Activated CD4-positive, alpha-beta T cell treated with anti-CD3 and anti-CD28 coated beads, Interleukin-2, amount 10 ng/mL, durations not matched to agents 24 days and 14 days (primary cell): ENCODE results near the gene CCZ1. TPM values are rescaled to one million over a fixed set of nuclear protein-coding genes. Genes with fewer than 3 reads are reported as not detected.
A peak's percentile ranks its signal among the peaks of the same experiment; 100 is the strongest.
"Not testable (repeated sequence)": the region's sequence is repeated elsewhere in the genome, so short reads cannot be mapped to it uniquely, and the experiment has no call there.

Experiments
- DNase-seq: peaks from one replicate; pipeline ENCODE4 v3.0.0; 2022
- H3K27ac Mint-ChIP-seq: one replicate; pipeline ENCODE4 v1.8.0; 2022; ENCODE audit warnings: mild to moderate bottlenecking, mixed read lengths
- H3K27me3 Mint-ChIP-seq: one replicate; pipeline ENCODE4 v1.8.0; 2022; ENCODE audit warnings: mixed read lengths
- H3K36me3 Mint-ChIP-seq: one replicate; pipeline ENCODE4 v1.8.0; 2022; ENCODE audit warnings: low read depth, mild to moderate bottlenecking, mixed read lengths
- H3K4me1 Mint-ChIP-seq: one replicate; pipeline ENCODE4 v1.8.0; 2021; ENCODE audit warnings: mixed read lengths
- H3K4me3 Mint-ChIP-seq: one replicate; pipeline ENCODE4 v1.8.0; 2022; ENCODE audit warnings: mild to moderate bottlenecking, moderate library complexity, mixed read lengths
- H3K9me3 Mint-ChIP-seq: one replicate; pipeline ENCODE4 v1.8.0; 2021; ENCODE audit warnings: mixed read lengths
- intact Hi-C: fragments of 100-400 bp; cut with micrococcal nuclease; formaldehyde crosslinking; loops from one replicate; pipeline ENCODE4 v1.15.1; 2023
- total RNA-seq: library from RNA; stranded (reverse); gene quantifications from 2 replicates; pipeline ENCODE4 v1.2.3, GENCODE V29; 2022

CCZ1 gene
- total RNA-seq = 108 and 124 TPM in 2 replicates

DNA sequence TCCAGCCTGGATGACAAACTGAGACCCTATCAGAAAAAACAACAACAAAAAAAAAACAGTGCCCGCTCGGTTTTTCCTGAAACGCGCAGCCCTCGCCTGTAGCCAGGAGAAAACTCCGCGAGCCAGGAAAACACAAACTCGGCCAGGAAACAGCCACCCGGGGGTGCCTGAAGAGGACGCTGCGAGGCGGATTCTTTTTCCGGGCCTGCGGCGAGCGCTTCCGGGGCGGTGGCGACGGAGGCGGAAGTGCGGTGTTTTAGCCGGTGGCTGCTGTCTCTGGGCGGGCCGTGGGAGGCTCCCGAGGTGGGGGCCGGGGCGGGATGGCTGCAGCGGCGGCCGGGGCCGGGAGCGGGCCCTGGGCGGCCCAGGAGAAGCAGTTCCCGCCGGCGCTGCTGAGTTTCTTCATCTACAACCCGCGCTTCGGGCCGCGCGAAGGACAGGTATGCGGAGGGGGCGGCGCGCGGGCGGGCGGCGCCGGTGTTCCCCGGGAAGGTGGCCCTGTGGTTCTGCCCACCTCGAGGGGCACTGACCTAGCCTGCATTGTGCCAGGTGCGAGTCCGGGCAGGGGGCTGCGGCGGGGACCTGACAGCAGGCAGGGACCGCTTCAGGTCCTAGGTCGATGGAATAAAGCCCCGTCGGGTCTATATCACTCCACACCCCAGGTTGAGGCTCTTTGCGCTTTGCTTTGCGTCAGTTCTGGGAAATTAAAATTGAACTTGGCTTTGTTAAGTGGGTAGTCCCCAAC, at the start of gene CCZ1:
TSS of gene CCZ1 (plus strand) at position 254 of the 745 bp plus-strand sequence. CDS start at position 321, 67 bp downstream.
- intact Hi-C loops, H3K27me3 Mint-ChIP-seq, H3K9me3 Mint-ChIP-seq, H3K4me1 Mint-ChIP-seq, H3K36me3 Mint-ChIP-seq: not testable (repeated sequence)
- H3K4me3 Mint-ChIP-seq = peak within 1 kb of the TSS; percentile 84
- peak; percentile 86 for DNase-seq
- peak within 1 kb of the TSS; percentile 82 for H3K27ac Mint-ChIP-seq

GRCh38 chr7:5850944-5851343, 47.6 kb upstream of the CCZ1 start:
- intact Hi-C loops = no loop called here
- Mint-ChIP-seq H3K27me3 (no peaks in the 10 kb centered on the region), H3K4me1 (no peaks in the 10 kb centered on the region), H3K27ac (no peak overlapping the region), H3K36me3 (no peaks in the 10 kb centered on the region), H3K4me3 (no peak overlapping the region), H3K9me3 (no peaks in the 10 kb centered on the region)
- no peak for DNase-seq

GRCh38 chr7:5854738-5855137, 43.8 kb upstream of the CCZ1 start:
- no peak overlapping the region for H3K4me3 Mint-ChIP-seq
- intact Hi-C loops = no loop called here
- H3K27me3 Mint-ChIP-seq = no peaks in the 10 kb centered on the region
- DNase-seq = no peak
- no peaks in the 10 kb centered on the region for H3K36me3 Mint-ChIP-seq
- H3K9me3 Mint-ChIP-seq = no peaks in the 10 kb centered on the region
- peaks cover 5% of the 10 kb centered on the region for H3K4me1 Mint-ChIP-seq
- no peak overlapping the region for H3K27ac Mint-ChIP-seq

- H3K9me3 Mint-ChIP-seq, H3K27me3 Mint-ChIP-seq, H3K36me3 Mint-ChIP-seq, H3K4me3 Mint-ChIP-seq, intact Hi-C loops, DNase-seq, H3K27ac Mint-ChIP-seq, H3K4me1 Mint-ChIP-seq: not testable (repeated sequence)
These were observed 41.4 kb upstream of the CCZ1 start for GRCh38 chr7:5857041-5857575.

DNA sequence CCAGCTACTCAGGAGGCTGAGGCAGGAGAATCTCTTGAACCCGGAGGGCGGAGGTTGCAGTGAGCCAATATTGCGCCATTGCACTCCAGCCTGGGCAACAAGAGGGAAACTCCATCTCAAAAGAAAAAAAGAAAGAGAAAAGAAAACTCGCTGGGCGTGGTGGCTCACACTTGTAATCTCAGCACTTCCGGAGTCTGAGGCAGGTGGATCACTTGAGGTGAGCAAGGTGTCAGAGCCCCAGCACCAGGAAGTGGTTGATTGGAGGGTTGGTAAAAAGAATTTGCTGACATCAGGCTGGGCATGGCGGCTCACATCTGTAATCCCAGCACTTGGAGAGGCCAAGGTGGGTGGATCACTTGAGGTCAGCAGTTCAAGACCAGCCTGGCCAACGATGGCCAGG, 40.0 kb upstream of the CCZ1 start:
- H3K4me1 Mint-ChIP-seq, H3K27ac Mint-ChIP-seq, H3K9me3 Mint-ChIP-seq, H3K4me3 Mint-ChIP-seq, intact Hi-C loops, H3K36me3 Mint-ChIP-seq, H3K27me3 Mint-ChIP-seq: not testable (repeated sequence)
- peak; percentile 71 for DNase-seq

- H3K36me3 Mint-ChIP-seq, H3K4me1 Mint-ChIP-seq, H3K27ac Mint-ChIP-seq, H3K4me3 Mint-ChIP-seq, H3K9me3 Mint-ChIP-seq, intact Hi-C loops, H3K27me3 Mint-ChIP-seq, DNase-seq: not testable (repeated sequence)
These were observed 37.3 kb upstream of the CCZ1 start for GRCh38 chr7:5861281-5861680.

- H3K4me1 Mint-ChIP-seq, DNase-seq, H3K4me3 Mint-ChIP-seq, H3K36me3 Mint-ChIP-seq, H3K9me3 Mint-ChIP-seq, H3K27ac Mint-ChIP-seq, H3K27me3 Mint-ChIP-seq, intact Hi-C loops: not testable (repeated sequence)
These were observed 35.7 kb upstream of the CCZ1 start for GRCh38 chr7:5862753-5863366.

DNA sequence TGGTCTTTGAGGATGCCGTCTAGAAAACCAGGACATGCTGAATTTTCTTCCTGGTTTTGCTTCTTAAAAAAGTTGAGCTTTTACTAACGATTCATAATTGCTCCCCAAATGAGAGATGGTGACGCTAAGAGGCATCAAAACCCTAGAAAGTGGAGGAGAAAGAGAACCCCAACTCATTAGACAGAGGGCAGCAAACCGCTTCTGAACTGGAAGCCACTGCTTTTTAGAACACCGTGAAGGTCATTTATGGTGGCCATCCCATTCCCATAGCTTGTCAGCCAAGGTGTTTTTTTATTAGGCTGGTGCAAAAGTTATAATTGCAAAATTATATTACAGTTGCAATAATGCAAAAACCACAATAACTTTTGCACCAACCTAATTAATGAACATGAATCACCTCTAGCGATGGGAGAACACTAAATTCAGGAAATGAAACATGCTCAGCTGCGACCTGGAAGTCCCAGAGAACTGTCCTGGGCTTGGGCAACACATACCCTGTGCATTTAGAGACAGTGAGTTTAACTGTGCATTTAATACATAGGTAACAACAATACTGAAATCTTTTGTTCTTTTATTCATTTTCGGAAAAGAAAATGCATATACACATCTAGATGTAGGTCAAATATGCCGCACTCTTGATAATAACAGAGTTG, 33.1 kb upstream of the CCZ1 start:
- H3K9me3 Mint-ChIP-seq, H3K36me3 Mint-ChIP-seq, H3K27me3 Mint-ChIP-seq, intact Hi-C loops, DNase-seq, H3K4me3 Mint-ChIP-seq, H3K4me1 Mint-ChIP-seq, H3K27ac Mint-ChIP-seq: not testable (repeated sequence)

DNA sequence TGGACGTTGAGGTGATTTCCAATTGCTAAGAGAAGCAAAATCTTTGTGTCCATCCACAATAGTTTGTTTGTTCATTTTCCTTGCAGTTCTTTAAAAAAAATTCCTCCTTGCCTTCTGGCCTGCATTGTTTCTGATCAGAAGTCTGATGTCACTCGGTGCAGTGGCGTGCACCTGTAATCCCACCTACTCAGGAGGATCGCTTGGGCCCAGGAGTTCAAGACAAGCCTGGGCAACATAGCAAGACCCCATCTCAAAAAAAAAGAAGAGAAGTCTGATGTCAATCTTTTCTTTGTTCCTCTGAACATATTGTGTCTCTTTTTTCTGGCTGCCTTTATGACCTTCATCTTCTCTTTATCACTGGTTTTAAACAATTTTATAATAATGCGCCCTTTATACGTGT, 31.5 kb upstream of the CCZ1 start:
- no peak for DNase-seq
- Mint-ChIP-seq H3K36me3 (no peaks in the 10 kb centered on the region), H3K27me3 (peaks cover 4% of the 10 kb centered on the region), H3K27ac (no peak overlapping the region), H3K9me3 (no peaks in the 10 kb centered on the region), H3K4me3 (no peak overlapping the region), H3K4me1 (no peaks in the 10 kb centered on the region)
- intact Hi-C loops = no loop called here

- H3K27me3 Mint-ChIP-seq, DNase-seq, H3K9me3 Mint-ChIP-seq, H3K27ac Mint-ChIP-seq, H3K4me1 Mint-ChIP-seq, H3K36me3 Mint-ChIP-seq, H3K4me3 Mint-ChIP-seq, intact Hi-C loops: not testable (repeated sequence)
These were observed 29.6 kb upstream of the CCZ1 start for GRCh38 chr7:5868928-5869341.

DNA sequence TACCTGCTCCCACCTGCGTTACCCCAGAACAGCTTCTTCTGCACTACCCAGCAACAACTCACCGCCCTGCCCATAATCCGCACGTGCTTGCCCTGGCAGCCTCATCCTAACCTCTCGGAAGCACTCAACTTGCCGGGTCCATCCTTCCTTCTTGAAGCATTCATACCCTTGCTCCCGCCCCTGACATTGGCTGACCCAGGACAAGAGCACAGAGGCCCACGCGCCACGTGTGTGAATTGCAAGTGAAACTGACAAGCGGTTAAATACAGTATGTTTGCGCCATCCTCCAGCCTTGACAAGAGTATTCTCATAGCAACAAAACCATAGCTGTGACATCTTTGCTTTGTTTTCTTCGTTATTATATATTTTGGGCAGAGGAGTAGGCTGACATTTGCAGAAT, 28.8 kb upstream of the CCZ1 start:
- Mint-ChIP-seq H3K27me3 (peaks cover 4% of the 10 kb centered on the region), H3K9me3 (no peaks in the 10 kb centered on the region), H3K4me1 (no peaks in the 10 kb centered on the region), H3K36me3 (no peaks in the 10 kb centered on the region), H3K4me3 (no peak overlapping the region), H3K27ac (no peak overlapping the region)
- no peak for DNase-seq
- intact Hi-C loops = no loop called here

DNA sequence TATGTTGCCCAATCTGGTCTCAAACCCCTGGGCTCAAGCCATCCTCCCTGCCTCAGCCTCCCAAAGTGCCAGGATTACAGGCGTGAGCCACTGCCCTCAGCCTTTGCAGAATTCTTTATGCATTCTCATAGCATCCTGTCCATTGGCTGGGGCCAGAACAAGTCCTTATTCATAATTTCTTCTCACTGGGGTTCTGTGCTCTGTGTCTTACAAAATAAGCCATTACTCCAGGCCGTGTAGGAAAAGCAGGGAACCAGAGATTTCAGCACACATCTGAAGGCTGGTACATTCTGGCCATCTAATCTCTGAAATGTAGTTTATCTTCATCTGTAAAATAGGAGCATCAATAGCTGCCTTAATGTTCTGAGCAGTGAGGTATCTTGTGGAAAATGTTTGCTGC, 28.2 kb upstream of the CCZ1 start:
- no peaks in the 10 kb centered on the region for H3K4me1 Mint-ChIP-seq
- intact Hi-C loops = no loop called here
- no peaks in the 10 kb centered on the region for H3K36me3 Mint-ChIP-seq
- H3K27ac Mint-ChIP-seq = no peak overlapping the region
- no peak for DNase-seq
- no peaks in the 10 kb centered on the region for H3K9me3 Mint-ChIP-seq
- H3K4me3 Mint-ChIP-seq = no peak overlapping the region
- peaks cover 4% of the 10 kb centered on the region for H3K27me3 Mint-ChIP-seq

DNA sequence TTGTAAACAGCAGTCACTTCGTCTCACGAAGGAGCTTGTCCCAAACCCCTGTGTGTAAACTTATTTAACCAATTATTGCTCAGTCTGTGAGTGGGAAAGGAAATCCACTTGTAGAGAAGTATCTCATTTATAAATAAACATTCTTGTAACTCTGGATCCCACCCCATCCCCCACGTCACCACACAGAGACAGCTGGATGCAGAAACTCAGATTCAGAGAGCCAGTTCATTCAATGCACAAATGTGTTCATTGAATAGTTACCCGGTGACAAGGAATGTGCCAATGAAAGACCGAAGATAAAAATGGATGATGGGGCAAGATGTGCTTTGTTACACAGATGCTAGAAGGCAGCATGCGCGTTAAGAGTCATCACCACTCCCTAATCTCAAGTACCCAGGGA, 26.2 kb upstream of the CCZ1 start:
- no peak for DNase-seq

GRCh38 chr7:5879591-5879990, 18.9 kb upstream of the CCZ1 start:
- intact Hi-C loops, DNase-seq, H3K4me3 Mint-ChIP-seq, H3K4me1 Mint-ChIP-seq, H3K27ac Mint-ChIP-seq, H3K9me3 Mint-ChIP-seq, H3K27me3 Mint-ChIP-seq, H3K36me3 Mint-ChIP-seq: not testable (repeated sequence)

More for the DNA sequence above, 26.2 kb upstream of the CCZ1 start:
- Mint-ChIP-seq H3K36me3 (no peaks in the 10 kb centered on the region), H3K27ac (no peak overlapping the region), H3K4me3 (no peak overlapping the region), H3K27me3 (no peaks in the 10 kb centered on the region), H3K9me3 (no peaks in the 10 kb centered on the region), H3K4me1 (no peaks in the 10 kb centered on the region)
- intact Hi-C loops = no loop called here
